ENCODE results near the gene SYT6. TPM values are rescaled to one million over a fixed set of nuclear protein-coding genes. Genes with fewer than 3 reads are reported as not detected.

Gene SYT6, protein sequence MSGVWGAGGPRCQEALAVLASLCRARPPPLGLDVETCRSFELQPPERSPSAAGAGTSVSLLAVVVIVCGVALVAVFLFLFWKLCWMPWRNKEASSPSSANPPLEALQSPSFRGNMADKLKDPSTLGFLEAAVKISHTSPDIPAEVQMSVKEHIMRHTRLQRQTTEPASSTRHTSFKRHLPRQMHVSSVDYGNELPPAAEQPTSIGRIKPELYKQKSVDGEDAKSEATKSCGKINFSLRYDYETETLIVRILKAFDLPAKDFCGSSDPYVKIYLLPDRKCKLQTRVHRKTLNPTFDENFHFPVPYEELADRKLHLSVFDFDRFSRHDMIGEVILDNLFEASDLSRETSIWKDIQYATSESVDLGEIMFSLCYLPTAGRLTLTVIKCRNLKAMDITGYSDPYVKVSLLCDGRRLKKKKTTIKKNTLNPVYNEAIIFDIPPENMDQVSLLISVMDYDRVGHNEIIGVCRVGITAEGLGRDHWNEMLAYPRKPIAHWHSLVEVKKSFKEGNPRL
- 0.22 TPM for total RNA-seq
- long read RNA-seq, partial matches to known transcripts, result 1 of 1 reads
- long read RNA-seq, other reads (novel, unspliced or antisense), result 0 of 1 reads

DNA sequence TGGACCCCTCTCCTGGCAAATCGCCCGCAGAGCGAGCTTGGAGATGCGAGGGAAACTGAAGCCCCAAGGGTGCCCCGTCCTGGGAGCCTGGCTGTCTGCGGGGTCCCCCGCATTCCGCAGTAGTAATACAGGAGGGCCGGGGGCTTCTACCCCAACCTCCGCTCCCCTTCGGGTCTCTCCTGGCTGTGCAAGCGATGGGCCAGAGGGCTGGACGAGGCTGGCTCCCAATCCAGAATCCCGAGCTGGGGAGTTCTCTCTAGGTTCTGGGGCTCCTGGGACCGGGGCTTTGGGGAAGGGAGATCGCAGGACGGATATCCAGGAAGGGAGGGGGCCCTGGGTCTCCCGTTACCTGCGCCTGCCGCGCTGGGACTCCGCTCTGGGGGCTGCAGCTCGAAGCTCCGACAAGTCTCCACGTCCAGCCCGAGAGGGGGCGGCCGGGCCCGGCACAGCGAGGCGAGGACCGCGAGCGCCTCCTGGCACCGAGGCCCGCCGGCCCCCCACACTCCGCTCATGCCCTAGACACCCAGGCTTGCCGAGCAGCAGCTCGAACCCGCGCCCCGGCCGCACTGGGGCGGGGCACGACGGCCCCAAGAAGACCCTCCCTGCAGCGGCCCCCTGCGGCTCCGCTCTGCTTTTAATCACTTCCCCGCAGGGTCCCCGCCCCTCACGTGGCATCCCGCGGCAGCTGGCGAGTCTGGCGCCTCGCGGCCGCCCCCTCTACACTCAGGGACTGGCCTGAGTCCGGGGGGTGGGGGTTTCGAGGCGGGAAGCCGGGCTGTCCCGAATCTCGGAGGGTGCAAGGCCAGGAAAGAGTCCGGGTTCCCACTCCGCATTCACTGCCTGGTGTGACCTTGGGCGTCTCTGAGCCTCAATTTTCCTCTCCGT lies at the start of gene SYT6:
SYT6 (minus strand) TSS at position 609 of the 885 bp plus-strand sequence; CDS start at position 512, 97 bp downstream.
- DNase-seq (ENCODE audit: low spot score), result no peak
- intact Hi-C loops (cut with DNase I), result no loop called here

GRCh38 chr1:114201486-114201885 lies 47.8 kb upstream of the SYT6 start:
- DNase-seq (ENCODE audit: low spot score), result no peak
- intact Hi-C loops (cut with DNase I), result no loop called here

- intact Hi-C loops (cut with DNase I), result no loop called here
- DNase-seq (ENCODE audit: low spot score), result no peak
Measured at GRCh38 chr1:114199017-114199594, 45.4 kb upstream of the SYT6 start.

GRCh38 chr1:114196992-114197907 lies 43.6 kb upstream of the SYT6 start:
- no peak for DNase-seq (ENCODE audit: low spot score)
- intact Hi-C loops (cut with DNase I), result no loop called here

GRCh38 chr1:114195819-114196218 lies 42.1 kb upstream of the SYT6 start:
- intact Hi-C loops (cut with DNase I), result no loop called here
- no peak for DNase-seq (ENCODE audit: low spot score)

- intact Hi-C loops (cut with DNase I), result no loop called here
- DNase-seq (ENCODE audit: low spot score), result no peak
Measured at GRCh38 chr1:114192328-114192727, 38.7 kb upstream of the SYT6 start.

DNA sequence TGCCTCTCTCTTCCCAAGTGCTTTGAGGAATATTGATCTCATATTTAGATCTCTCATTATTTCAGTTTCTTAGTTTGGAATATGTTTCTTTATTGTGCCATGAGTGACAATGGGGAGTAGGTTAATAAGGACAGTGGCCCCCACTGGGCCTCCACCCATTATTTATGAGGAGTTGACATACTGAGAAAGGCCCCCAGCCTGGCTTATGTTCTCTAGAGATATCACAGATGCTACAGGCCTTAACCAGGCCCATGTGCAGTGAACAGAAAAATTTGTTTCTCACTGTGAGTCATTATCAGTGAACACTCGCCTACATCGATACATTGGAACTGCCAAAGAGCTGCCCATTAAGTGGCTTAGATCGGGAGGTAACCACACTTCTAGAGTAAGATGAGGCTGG lies 35.7 kb upstream of the SYT6 start:
- intact Hi-C loops (cut with DNase I), result no loop called here
- no peak for DNase-seq (ENCODE audit: low spot score)

GRCh38 chr1:114181356-114181755 lies 27.7 kb upstream of the SYT6 start:
- DNase-seq (ENCODE audit: low spot score), result no peak
- intact Hi-C loops (cut with DNase I), result no loop called here

DNA sequence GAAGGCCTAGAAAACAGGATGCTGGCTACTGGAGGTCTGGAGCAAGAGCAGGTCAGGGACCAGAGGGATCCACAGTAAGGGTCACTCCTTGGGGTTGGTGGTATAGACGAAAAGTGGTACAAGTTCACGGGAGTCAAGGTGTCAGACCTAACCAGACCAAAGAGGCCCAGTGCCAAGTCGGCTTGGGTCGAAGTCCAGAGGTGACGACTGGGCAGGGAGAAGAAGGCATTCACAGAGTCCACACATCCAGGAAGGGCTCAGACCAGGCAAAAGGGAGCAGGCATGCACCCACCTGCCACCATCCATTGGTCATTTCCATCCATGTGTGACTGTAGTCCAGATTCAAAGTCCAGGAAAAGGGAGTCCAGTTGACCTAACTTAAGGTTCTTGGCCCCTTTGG lies 27.1 kb upstream of the SYT6 start:
- no peak for DNase-seq (ENCODE audit: low spot score)
- intact Hi-C loops (cut with DNase I), result no loop called here

- DNase-seq (ENCODE audit: low spot score), result no peak
- intact Hi-C loops (cut with DNase I), result no loop called here
Measured at GRCh38 chr1:114178936-114179335, 25.3 kb upstream of the SYT6 start.

GRCh38 chr1:114177282-114177681 lies 23.6 kb upstream of the SYT6 start:
- no peak for DNase-seq (ENCODE audit: low spot score)
- intact Hi-C loops (cut with DNase I), result no loop called here

- intact Hi-C loops (cut with DNase I), result no loop called here
Measured at GRCh38 chr1:114176366-114176765, 22.7 kb upstream of the SYT6 start.

GRCh38 chr1:114173680-114174079 lies 20.0 kb upstream of the SYT6 start:
- DNase-seq (ENCODE audit: low spot score), result no peak
- intact Hi-C loops (cut with DNase I), result no loop called here

More at GRCh38 chr1:114176366-114176765, 22.7 kb upstream of the SYT6 start:
- no peak for DNase-seq (ENCODE audit: low spot score)

DNA sequence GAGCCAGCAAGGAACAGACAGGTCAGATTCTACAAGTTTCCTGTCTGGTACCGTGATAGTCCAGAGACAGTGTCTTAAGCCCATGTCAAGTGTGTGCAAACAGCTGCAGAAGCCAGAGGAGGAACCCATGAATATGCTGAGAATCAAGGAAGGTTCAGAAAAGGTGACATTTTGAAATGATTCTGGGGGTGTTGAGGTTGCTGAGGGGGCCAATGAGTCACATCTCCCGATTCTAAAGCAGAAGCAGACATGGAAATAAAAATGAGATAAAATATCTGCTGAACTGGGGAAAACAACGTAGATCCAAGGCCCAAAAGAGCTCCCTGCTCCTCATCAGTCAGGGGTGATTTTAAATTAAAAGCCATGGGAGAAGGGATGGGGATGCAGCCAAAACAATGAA lies 15.8 kb upstream of the SYT6 start:
- intact Hi-C loops (cut with DNase I), result no loop called here
- DNase-seq (ENCODE audit: low spot score), result no peak

DNA sequence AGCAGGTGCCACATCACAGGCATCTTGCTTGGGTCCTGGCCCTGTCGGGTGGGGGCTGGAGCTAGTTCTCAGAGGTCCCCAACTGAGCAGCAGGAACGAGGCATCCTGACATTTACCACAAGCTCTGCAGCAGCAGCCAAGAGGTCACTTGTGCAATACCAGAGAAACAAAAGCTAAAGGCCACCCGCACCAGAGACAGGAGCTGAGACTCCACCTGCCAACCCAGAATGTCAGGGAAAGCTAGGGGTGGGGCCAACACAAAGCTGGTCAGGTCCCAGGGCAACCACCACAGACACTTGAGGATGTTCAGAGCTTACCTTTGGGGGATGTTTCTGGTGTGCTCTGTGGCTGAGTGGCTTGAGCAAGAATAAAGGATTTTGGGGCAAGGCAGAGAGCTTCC lies 13.6 kb upstream of the SYT6 start:
- DNase-seq (ENCODE audit: low spot score), result no peak
- intact Hi-C loops (cut with DNase I), result no loop called here

- intact Hi-C loops (cut with DNase I), result no loop called here
- no peak for DNase-seq (ENCODE audit: low spot score)
Measured at GRCh38 chr1:114164840-114165543, 11.3 kb upstream of the SYT6 start.

DNA sequence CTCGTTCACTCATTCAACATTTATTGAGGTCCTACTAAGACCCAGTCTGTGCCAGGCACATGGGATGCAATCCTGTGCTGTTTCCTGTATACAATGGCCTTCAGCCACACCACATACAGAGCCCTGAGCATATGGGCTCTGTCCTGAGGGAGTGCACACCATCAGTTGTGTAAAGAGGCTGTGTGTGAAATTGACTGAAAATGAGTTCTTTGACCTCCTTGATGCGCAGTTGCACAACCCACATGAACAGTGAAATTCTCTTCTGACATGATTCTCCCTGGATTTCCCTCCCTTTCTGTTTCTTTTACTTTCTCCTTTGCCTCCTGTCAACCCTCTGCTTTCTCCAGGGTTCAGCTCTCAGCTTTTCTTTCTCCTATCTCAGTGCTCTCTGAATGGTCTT lies 6.3 kb upstream of the SYT6 start:
- DNase-seq (ENCODE audit: low spot score), result no peak
- intact Hi-C loops (cut with DNase I), result no loop called here

GRCh38 chr1:114157275-114157660 lies 3.6 kb upstream of the SYT6 start:
- no peak for DNase-seq (ENCODE audit: low spot score)
- intact Hi-C loops (cut with DNase I), result no loop called here

All from cardiac septum (tissue), 1 donor.